ENCODE results near the gene ESPL1. TPM values are rescaled to one million over a fixed set of nuclear protein-coding genes. Genes with fewer than 3 reads are reported as not detected.
A peak's percentile ranks its signal among the peaks of the same experiment; 100 is the strongest.

Gene ESPL1
- total RNA-seq (2014; rRNA removed; shearing (Covaris generic)) (5.6 and 8.5 TPM in 2 replicates), polyA plus RNA-seq (2016; fragmentation: Nextera tagmentation; extraction: Ambion mirVana) (2.0 and 3.3 TPM in 2 replicates)

DNA sequence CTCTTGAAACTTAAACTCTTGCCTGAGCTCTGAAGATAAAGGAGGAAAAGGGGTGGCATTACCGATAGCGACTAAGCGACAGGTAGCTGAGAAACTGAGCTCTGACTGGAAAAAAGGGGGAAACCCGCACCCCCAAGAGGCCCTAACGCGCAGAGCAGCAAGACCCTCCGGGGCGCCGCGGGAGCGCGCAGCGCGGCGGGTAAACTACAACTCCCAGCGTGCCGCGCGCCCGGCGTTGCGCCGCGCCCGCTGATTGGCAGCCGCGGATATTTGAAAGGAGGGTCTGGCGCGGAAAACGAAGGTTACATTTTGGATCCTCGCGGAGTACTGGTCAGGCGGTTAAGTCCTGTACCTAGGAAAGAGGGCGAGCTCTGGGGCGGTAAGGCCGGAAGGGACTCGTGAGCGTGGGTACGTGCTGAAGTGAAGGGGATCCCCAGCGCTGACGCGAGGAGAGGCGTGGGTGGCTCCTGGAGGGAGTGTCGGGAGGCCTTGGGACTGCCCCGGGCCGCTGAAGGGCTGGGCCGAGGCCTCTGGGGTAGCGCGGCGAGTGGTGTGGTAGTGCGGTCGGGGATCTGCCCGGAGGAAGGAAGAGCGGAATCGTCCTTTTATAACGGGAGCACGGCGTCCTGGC, at the start of gene ESPL1:
ESPL1 (plus strand) TSS at position 301 of the 631 bp plus-strand sequence. CDS start 468 bp downstream, outside the sequence.
- no peaks in the 10 kb centered on the region for H3K27me3 ChIP-seq (replicated peaks; ENCODE audit: insufficient read depth)
- H2AFZ ChIP-seq: peak within 1 kb of the TSS; percentile 98
- DNase-seq: peak; percentile 90
- peak within 1 kb of the TSS; percentile 75 for H3K9ac ChIP-seq
- no peaks in the 10 kb centered on the region for H4K20me1 ChIP-seq (ENCODE audit: insufficient read depth)
- H3F3A ChIP-seq (ENCODE audit: insufficient read depth): no peaks in the 10 kb centered on the region
- in situ Hi-C loops (cut with MboI): no loop called here
- H3K27ac ChIP-seq: peak within 1 kb of the TSS; percentile 36
- H3K36me3 ChIP-seq (ENCODE audit: low read depth): no peaks in the 10 kb centered on the region
- H3K4me2 ChIP-seq (ENCODE audit: unreplicated experiment): peak within 1 kb of the TSS; percentile 97
- H3K9me2 ChIP-seq (ENCODE audit: insufficient read depth): no peaks in the 10 kb centered on the region
- H3K4me3 ChIP-seq: peak within 1 kb of the TSS; percentile 85
- no peaks in the 10 kb centered on the region for H3K9me3 ChIP-seq (ENCODE audit: low read depth)
- peaks cover 31% of the 10 kb centered on the region for H3K79me2 ChIP-seq (ENCODE audit: insufficient read depth)
- peaks cover 5% of the 10 kb centered on the region; the same call in 1 of the 2 replicates for H3K4me1 ChIP-seq (ENCODE audit: insufficient read depth)
- WGBS, 2 experiments (ENCODE audit: low coverage in 1 of 2, low lambda C conversion rate in 2 of 2, missing lambda C conversion rate in 2 of 2): 1 to 2% methylated on average over 53 to 56 of the region's 58 CpGs
- TF ChIP-seq EZH2phosphoT487 (IDR thresholded peaks at IDR 0.05; ENCODE audit: insufficient read depth, low read depth) (no peak), EZH2 (IDR thresholded peaks at IDR 0.05; ENCODE audit: insufficient read depth, poor library complexity, severe bottlenecking) (no peak)

DNA sequence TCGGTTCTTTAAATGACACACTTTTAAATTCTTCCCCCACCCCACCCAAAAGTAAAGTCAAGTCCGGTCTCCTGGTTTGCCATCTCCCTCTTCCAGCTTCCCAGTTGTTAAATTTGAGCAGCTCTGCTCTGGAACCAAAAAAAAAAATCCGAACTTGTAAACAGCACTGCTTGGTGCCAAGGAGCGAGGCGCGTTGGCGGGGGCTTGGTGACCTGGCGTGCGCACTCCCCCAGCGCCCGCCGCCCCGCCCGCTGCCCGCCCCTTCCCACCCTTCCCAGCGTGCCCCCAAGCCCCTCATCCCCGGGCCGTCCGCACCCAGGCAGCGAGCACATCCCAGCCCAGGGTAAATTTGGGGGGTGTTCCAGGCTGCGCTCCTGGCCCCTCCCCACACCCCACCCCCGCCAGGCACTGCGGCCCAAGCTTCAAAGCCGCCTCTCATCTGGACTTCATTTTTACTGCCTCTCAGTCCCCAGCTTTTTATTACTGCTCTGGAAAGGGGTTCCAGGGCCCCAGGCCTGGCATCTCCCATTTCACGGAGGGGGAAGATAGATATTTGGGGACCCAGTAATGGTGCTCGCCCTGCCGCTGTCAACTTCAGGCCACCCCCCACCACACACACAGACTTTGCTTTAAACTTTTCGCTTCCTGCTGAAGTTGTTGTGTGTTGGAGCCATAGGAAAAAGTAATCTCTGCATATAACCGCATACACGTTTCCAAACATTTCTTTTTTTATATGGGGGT, 49.4 kb upstream of the ESPL1 start:
- DNase-seq: peak; percentile 69
- H3K4me1 ChIP-seq (ENCODE audit: insufficient read depth): peaks cover 50% of the 10 kb centered on the region

DNA sequence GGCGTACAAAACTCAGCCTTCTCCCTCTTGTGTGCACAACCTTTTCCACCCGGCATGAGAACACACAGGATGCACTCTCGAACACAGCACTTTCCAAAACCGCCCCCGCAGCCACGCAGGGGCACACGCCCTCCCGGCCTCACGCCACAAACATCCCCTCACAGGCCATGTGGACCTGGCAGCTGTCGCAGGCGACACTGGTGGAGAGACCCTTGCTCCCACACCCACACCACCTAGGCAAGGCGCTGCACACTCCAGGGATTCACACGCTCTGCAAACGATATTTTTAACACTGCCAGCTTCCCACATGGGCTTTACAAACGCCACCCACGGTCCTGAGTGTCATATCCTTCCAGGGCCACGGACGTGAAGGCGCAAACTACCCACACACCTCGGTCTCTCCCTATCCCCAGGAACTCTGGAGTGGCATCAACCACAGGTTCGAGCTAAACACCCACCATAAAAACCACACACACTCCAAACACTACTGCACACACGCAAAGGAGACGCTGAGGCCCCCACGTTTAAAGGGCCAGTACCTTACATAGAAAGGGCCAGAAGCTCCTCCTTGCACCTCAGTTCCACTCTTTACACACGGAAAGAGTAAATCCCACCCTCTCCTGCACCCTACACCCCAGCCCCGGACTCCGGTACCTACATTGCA, 48.7 kb upstream of the ESPL1 start:
- no peaks in the 10 kb centered on the region for H3K9me3 ChIP-seq (ENCODE audit: low read depth)
- no peaks in the 10 kb centered on the region for H3K27me3 ChIP-seq (replicated peaks; ENCODE audit: insufficient read depth)
- peak overlapping the region; percentile 99 for H3K27ac ChIP-seq
- peak overlapping the region; percentile 87 for H3K9ac ChIP-seq
- no peaks in the 10 kb centered on the region for H3K9me2 ChIP-seq (ENCODE audit: insufficient read depth)
- H2AFZ ChIP-seq: no peak overlapping the region
- peaks cover 47% of the 10 kb centered on the region for H3F3A ChIP-seq (ENCODE audit: insufficient read depth)
- no peaks in the 10 kb centered on the region for H4K20me1 ChIP-seq (ENCODE audit: insufficient read depth)
- in situ Hi-C loops (cut with MboI): loop anchor here (10.0 kb wide), 1 partner anchor 65 kb away; no protein-coding TSS in a partner anchor
- no peak for TF ChIP-seq EZH2phosphoT487 (IDR thresholded peaks at IDR 0.05; ENCODE audit: insufficient read depth, low read depth)
- TF ChIP-seq EZH2 (IDR thresholded peaks at IDR 0.05; ENCODE audit: insufficient read depth, poor library complexity, severe bottlenecking): no peak
- WGBS, 2 experiments (ENCODE audit: low coverage in 1 of 2, low lambda C conversion rate in 2 of 2, missing lambda C conversion rate in 2 of 2): 1 to 2% methylated on average over 27 of the region's 27 CpGs
- DNase-seq: peak; percentile 84
- H3K79me2 ChIP-seq (ENCODE audit: insufficient read depth): peaks cover 51% of the 10 kb centered on the region
- H3K4me2 ChIP-seq (ENCODE audit: unreplicated experiment): peak overlapping the region; percentile 83
- peaks cover 57% of the 10 kb centered on the region for H3K4me1 ChIP-seq (ENCODE audit: insufficient read depth)
- H3K36me3 ChIP-seq (ENCODE audit: low read depth): peaks cover 3% of the 10 kb centered on the region; the same call in 1 of the 2 replicates
- H3K4me3 ChIP-seq: peak overlapping the region; percentile 87

More for the DNA sequence above, 49.4 kb upstream of the ESPL1 start:
- Histone ChIP-seq H3K27me3 (replicated peaks; ENCODE audit: insufficient read depth) (no peaks in the 10 kb centered on the region), H3K9me3 (ENCODE audit: low read depth) (no peaks in the 10 kb centered on the region), H3F3A (ENCODE audit: insufficient read depth) (peaks cover 47% of the 10 kb centered on the region), H3K9ac (peak overlapping the region; percentile 87), H3K27ac (peak overlapping the region; percentile 99), H3K36me3 (ENCODE audit: low read depth) (peaks cover 10% of the 10 kb centered on the region; the same call in 1 of the 2 replicates), H2AFZ (no peak overlapping the region), H3K9me2 (ENCODE audit: insufficient read depth) (no peaks in the 10 kb centered on the region), H3K4me3 (peak overlapping the region; percentile 87), H4K20me1 (ENCODE audit: insufficient read depth) (no peaks in the 10 kb centered on the region), H3K79me2 (ENCODE audit: insufficient read depth) (peaks cover 58% of the 10 kb centered on the region), H3K4me2 (ENCODE audit: unreplicated experiment) (peak overlapping the region; percentile 83)
- TF ChIP-seq EZH2phosphoT487 (IDR thresholded peaks at IDR 0.05; ENCODE audit: insufficient read depth, low read depth) (no peak), EZH2 (IDR thresholded peaks at IDR 0.05; ENCODE audit: insufficient read depth, poor library complexity, severe bottlenecking) (no peak)
- in situ Hi-C loops (cut with MboI): loop anchor here (10.0 kb wide), 1 partner anchor 66 kb away; no protein-coding TSS in a partner anchor
- 1% methylated on average over 14 to 30 of the region's 30 CpGs for WGBS, 2 experiments (ENCODE audit: low coverage in 1 of 2, low lambda C conversion rate in 2 of 2, missing lambda C conversion rate in 2 of 2)
